Activated T-cell treated with anti-CD3 and anti-CD28 coated beads, Interleukin-2, amount 50 U/mL, for 4 hours (primary cell): ENCODE data around the gene SGCB. TPM values are rescaled to one million over a fixed set of nuclear protein-coding genes. Genes with fewer than 3 reads are reported as not detected.
A peak's percentile ranks its signal among the peaks of the same experiment; 100 is the strongest.

Source experiments
- ATAC-seq, 2 donors: fragments of 200-7000 bp; cut with Tn5 transposase; one replicate each; pipeline ENCODE4 v1.10.0; 2021
- DNase-seq: peaks from one replicate; pipeline ENCODE4 v3.0.0-alpha.2; 2020
- H3K27me3 Mint-ChIP-seq: one replicate; pipeline ENCODE4 v1.8.0; 2021; ENCODE audit warnings: low read depth, mixed read lengths
- H3K36me3 Mint-ChIP-seq: one replicate; pipeline ENCODE4 v1.8.0; 2022; ENCODE audit warnings: mixed read lengths; ENCODE audit not compliant: insufficient read depth
- H3K4me1 Mint-ChIP-seq: one replicate; pipeline ENCODE4 v1.8.0; 2021; ENCODE audit warnings: low read depth, mixed read lengths
- H3K4me3 Mint-ChIP-seq: one replicate; pipeline ENCODE4 v1.8.0; 2021; ENCODE audit warnings: mild to moderate bottlenecking, moderate library complexity, mixed read lengths
- H3K9me3 Mint-ChIP-seq: one replicate; pipeline ENCODE4 v1.8.0; 2021; ENCODE audit warnings: mixed read lengths
- total RNA-seq, 3 donors: library from RNA; stranded (reverse); gene quantifications; one replicate each; pipeline ENCODE4 v1.2.1, GENCODE V29; 2021

SGCB gene
- total RNA-seq, 3 donors from 2014 or later = 6.5 to 9.2 (median 9.0) TPM

DNA sequence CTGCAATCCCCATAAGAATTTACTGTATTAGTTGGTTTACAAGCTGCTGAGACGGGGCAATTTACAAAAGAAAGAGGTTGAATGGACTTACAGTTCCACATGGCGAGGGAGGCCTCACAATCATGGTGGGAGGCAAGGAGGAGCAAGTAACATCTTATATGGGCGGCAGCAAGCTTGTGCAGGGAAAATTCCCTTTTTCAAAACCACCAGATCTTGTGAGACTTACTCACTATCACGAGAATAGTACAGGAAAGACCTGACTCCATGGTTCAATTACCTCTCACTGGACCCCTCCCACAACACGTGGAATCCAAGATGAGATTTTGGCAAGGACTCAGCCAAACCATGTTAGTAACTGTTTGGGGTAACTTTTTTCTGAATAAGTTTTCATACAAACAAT, 11.2 kb upstream of the SGCB start:
- DNase-seq (no peak), ATAC-seq (no peak)
- H3K9me3 Mint-ChIP-seq = no peaks in the 10 kb centered on the region
- H3K36me3 Mint-ChIP-seq = no peaks in the 10 kb centered on the region
- peaks cover 17% of the 10 kb centered on the region for H3K4me1 Mint-ChIP-seq
- peaks cover 70% of the 10 kb centered on the region for H3K27me3 Mint-ChIP-seq
- no peak overlapping the region for H3K4me3 Mint-ChIP-seq

DNA sequence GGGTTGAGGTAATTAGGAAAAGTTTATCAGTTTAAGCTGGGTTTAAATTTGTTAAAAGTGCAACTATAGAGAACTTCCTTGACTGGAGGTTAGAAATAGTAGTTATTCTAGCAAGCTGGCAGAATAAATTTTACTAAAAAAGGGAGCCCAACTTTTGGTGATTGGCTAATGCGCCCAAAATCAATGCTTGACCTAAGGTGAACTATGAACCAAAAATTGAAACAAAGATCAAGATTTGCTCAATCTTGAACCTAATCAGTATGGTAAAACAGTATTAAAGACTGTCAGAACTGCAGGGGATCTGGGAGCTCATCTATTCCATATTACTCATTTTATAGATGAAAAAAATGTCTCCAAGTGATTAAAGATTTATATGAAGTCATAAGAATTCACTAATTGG, 6.9 kb upstream of the SGCB start:
- H3K27me3 Mint-ChIP-seq = peaks cover 50% of the 10 kb centered on the region
- no peak for ATAC-seq

DNA sequence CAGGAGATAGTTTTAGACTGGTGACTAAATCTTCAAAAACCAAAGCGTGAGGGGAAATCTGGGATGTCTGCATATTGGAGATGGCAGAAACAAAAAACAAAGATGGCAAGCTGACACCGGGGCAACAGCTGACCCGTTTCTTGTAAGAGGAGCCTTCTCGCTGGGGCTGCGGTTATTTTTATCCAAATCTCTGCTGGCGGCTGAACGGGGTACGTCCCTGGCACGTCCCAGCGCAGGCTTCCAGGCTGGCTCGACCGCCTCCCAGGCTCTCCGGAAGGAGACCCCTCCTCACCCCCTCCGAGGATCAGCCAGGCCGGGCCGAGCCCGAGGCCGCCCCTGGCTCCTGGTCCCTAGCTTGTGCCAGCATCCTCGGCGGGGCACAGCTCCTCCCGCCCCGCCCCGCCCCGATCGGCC, 403 bp downstream of the SGCB start:
- peak; percentile 5 for DNase-seq
- Mint-ChIP-seq H3K4me3 (peak overlapping the region; percentile 87), H3K27me3 (peaks cover 10% of the 10 kb centered on the region), H3K4me1 (peaks cover 24% of the 10 kb centered on the region), H3K9me3 (no peaks in the 10 kb centered on the region), H3K36me3 (peaks cover 3% of the 10 kb centered on the region)
- peak; percentile 69 to 71 for ATAC-seq

More for the DNA sequence above, 6.9 kb upstream of the SGCB start:
- DNase-seq = no peak
- no peaks in the 10 kb centered on the region for H3K36me3 Mint-ChIP-seq
- no peak overlapping the region for H3K4me3 Mint-ChIP-seq
- H3K4me1 Mint-ChIP-seq = no peaks in the 10 kb centered on the region
- no peaks in the 10 kb centered on the region for H3K9me3 Mint-ChIP-seq

DNA sequence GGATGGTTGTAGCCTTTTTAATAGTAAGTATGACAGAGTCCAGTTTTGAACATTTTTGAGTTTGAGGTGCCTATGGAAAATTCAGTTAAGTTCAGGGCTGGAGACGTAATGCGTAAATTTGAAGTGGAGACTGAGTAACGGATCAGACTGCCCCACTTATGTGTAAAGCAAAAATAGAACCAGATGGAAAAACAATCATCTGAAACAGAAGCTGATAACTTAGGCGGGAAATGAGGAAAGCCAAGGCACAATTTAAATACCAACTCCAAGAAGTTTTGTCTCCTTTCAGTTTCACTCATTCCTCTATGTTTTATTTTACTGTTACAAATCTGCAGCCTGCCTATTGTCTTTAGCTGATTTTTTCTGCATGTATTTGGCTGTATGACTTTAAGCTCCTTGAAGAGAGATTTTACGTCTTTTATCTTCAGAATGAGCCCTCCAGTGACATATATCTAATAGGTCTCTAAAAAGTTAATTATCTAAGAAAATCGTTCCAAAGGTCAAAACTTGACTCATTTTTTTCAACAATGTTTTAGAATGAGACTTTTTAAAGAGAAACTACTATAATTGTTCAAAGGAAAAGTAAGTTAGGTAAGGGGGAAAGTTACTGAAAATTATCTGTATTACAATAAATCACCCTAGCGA, 1.1 kb downstream of the SGCB start:
- Mint-ChIP-seq H3K4me3 (peak overlapping the region; percentile 87), H3K27me3 (peaks cover 10% of the 10 kb centered on the region), H3K9me3 (no peaks in the 10 kb centered on the region), H3K36me3 (peaks cover 3% of the 10 kb centered on the region), H3K4me1 (peaks cover 24% of the 10 kb centered on the region)
- DNase-seq = no peak
- no peak for ATAC-seq

- Mint-ChIP-seq H3K27me3 (peaks cover 2% of the 10 kb centered on the region), H3K4me3 (no peak overlapping the region), H3K9me3 (no peaks in the 10 kb centered on the region), H3K36me3 (peaks cover 3% of the 10 kb centered on the region), H3K4me1 (peaks cover 24% of the 10 kb centered on the region)
- DNase-seq = no peak
- ATAC-seq = no peak
Observed at GRCh38 chr4:52035190-52035589, 2.9 kb downstream of the SGCB start.

- H3K4me3 Mint-ChIP-seq = no peak overlapping the region
- H3K27me3 Mint-ChIP-seq = no peaks in the 10 kb centered on the region
- H3K9me3 Mint-ChIP-seq = no peaks in the 10 kb centered on the region
- DNase-seq = no peak
- ATAC-seq = no peak
- peaks cover 8% of the 10 kb centered on the region for H3K36me3 Mint-ChIP-seq
- peaks cover 12% of the 10 kb centered on the region for H3K4me1 Mint-ChIP-seq
Observed at GRCh38 chr4:52032005-52032404, 6.1 kb downstream of the SGCB start.

- no peaks in the 10 kb centered on the region for H3K4me1 Mint-ChIP-seq
- H3K9me3 Mint-ChIP-seq = no peaks in the 10 kb centered on the region
- DNase-seq (no peak), ATAC-seq (no peak)
- H3K27me3 Mint-ChIP-seq = no peaks in the 10 kb centered on the region
- H3K36me3 Mint-ChIP-seq = peaks cover 10% of the 10 kb centered on the region
- H3K4me3 Mint-ChIP-seq = no peak overlapping the region
Observed at GRCh38 chr4:52028970-52029369, 9.1 kb downstream of the SGCB start.

- Mint-ChIP-seq H3K36me3 (peaks cover 7% of the 10 kb centered on the region), H3K4me3 (no peak within 1 kb of the TSS), H3K4me1 (peaks cover 2% of the 10 kb centered on the region), H3K9me3 (no peaks in the 10 kb centered on the region), H3K27me3 (no peaks in the 10 kb centered on the region)
- DNase-seq (no peak), ATAC-seq (no peak)
Observed at GRCh38 chr4:52019936-52020657, 18.0 kb downstream of the SGCB start, which contains the start of gene LRRC66. TSS of gene LRRC66 (minus strand) at chr4:52020363. CDS start at chr4:52017613, 2,750 bp downstream.

DNA sequence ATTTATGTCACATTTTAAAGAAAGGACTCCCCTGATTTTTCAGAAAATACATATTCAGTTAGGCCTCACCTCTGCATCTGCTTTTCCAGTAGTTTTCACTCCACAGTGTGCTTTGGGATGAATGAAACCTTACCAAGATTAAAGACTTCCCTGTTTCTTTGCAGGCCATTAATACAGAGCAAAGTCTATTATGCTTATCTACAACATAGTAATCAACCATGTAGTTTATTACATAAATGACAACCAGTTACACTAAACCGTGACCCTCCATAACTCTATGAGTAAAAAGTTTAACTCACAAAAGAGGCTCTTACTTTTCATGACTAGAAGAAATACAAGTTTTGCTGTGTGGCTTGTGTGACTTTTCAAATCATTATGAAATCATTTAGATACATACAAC, 20.3 kb downstream of the SGCB start:
- no peak for DNase-seq
- H3K9me3 Mint-ChIP-seq = no peaks in the 10 kb centered on the region
- no peak for ATAC-seq
- peaks cover 2% of the 10 kb centered on the region for H3K4me1 Mint-ChIP-seq
- H3K36me3 Mint-ChIP-seq = no peaks in the 10 kb centered on the region
- no peaks in the 10 kb centered on the region for H3K27me3 Mint-ChIP-seq
- no peak overlapping the region for H3K4me3 Mint-ChIP-seq

- peaks cover 2% of the 10 kb centered on the region for H3K4me1 Mint-ChIP-seq
- DNase-seq = no peak
- H3K36me3 Mint-ChIP-seq = no peaks in the 10 kb centered on the region
- no peak for ATAC-seq
- H3K27me3 Mint-ChIP-seq = no peaks in the 10 kb centered on the region
- H3K9me3 Mint-ChIP-seq = no peaks in the 10 kb centered on the region
- no peak overlapping the region for H3K4me3 Mint-ChIP-seq
Observed at GRCh38 chr4:52016981-52017380, 21.1 kb downstream of the SGCB start.

DNA sequence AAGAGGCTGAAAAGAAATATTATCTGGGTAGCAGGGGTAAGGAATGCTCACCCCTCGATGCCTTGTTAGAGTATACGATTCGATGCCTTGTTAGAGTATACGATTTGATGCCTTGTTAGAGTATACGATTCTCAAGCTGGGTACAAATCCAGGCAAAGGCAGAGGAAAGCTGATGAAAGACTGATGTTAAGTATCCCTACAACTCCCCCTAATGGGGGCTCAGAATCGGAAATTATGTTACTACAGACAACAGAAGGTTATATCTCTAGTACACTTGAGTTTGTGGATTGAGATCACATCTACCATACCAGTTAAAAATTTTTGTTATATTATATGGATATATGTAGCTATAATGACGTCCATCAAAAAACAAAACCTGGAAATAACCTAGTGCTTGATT, 22.7 kb downstream of the SGCB start:
- ATAC-seq = no peak
- Mint-ChIP-seq H3K4me1 (peaks cover 2% of the 10 kb centered on the region), H3K9me3 (no peaks in the 10 kb centered on the region), H3K27me3 (no peaks in the 10 kb centered on the region), H3K36me3 (no peaks in the 10 kb centered on the region), H3K4me3 (no peak overlapping the region)
- DNase-seq = no peak

- no peaks in the 10 kb centered on the region for H3K27me3 Mint-ChIP-seq
- H3K4me1 Mint-ChIP-seq = peaks cover under 1% of the 10 kb centered on the region
- DNase-seq (no peak), ATAC-seq (no peak)
- no peak overlapping the region for H3K4me3 Mint-ChIP-seq
- no peaks in the 10 kb centered on the region for H3K9me3 Mint-ChIP-seq
- no peaks in the 10 kb centered on the region for H3K36me3 Mint-ChIP-seq
Observed at GRCh38 chr4:52014903-52015302, 23.2 kb downstream of the SGCB start.

DNA sequence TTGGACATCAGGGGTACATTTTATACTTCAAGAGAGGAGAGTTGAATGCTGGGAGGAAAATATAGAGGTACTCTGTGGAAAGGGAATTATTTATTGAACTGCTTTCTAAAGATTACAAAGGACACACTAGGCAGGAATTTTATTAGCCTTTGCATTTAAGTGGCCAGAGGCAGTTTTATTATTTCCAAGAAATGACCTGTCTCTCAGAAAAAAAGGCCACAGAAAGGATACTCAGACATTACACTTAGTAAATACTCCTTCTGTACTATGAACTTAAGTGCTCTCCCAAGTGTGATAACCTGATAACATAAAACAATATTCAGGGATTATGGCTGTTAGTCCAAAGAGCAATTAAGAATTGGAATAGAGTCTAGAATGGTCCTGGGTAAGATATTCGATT, 25.4 kb downstream of the SGCB start:
- Mint-ChIP-seq H3K27me3 (no peaks in the 10 kb centered on the region), H3K4me3 (no peak overlapping the region), H3K9me3 (no peaks in the 10 kb centered on the region), H3K36me3 (no peaks in the 10 kb centered on the region), H3K4me1 (no peaks in the 10 kb centered on the region)
- DNase-seq = no peak
- ATAC-seq = no peak

DNA sequence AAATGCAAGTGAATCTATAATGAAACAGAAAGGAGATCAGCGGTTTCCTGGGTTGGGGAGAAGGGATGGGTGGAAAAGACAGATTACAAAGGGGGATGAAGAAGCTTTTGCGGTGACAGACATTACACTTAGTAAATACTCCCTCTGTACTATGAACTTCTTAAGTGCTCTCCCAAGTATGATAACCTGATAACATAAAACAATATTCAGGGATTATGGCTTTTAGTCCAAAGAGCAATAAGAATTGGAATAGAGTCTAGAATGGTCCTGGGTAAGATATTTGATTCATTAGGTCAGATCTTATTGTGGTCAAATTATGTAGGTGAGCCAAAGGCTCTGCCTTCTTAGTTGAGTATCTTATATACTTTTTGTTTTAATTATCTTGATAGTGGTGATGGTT, 27.1 kb downstream of the SGCB start:
- Mint-ChIP-seq H3K36me3 (no peaks in the 10 kb centered on the region), H3K4me1 (no peaks in the 10 kb centered on the region), H3K4me3 (no peak overlapping the region), H3K27me3 (no peaks in the 10 kb centered on the region), H3K9me3 (no peaks in the 10 kb centered on the region)
- ATAC-seq (no peak), DNase-seq (no peak)

- no peak for ATAC-seq
- H3K9me3 Mint-ChIP-seq = no peaks in the 10 kb centered on the region
- no peaks in the 10 kb centered on the region for H3K36me3 Mint-ChIP-seq
- H3K4me1 Mint-ChIP-seq = no peaks in the 10 kb centered on the region
- no peak overlapping the region for H3K4me3 Mint-ChIP-seq
- H3K27me3 Mint-ChIP-seq = no peaks in the 10 kb centered on the region
- no peak for DNase-seq
Observed at GRCh38 chr4:52006887-52007286, 31.2 kb downstream of the SGCB start.
